Small intestine (tissue), 7 donors: ENCODE data around the gene ZNF695. TPM values are rescaled to one million over a fixed set of nuclear protein-coding genes. Genes with fewer than 3 reads are reported as not detected.

Experiments
- DNase-seq, 2 donors: peaks; one replicate each; pipeline versions ENCODE4 v3.0.0 to v3.0.0-alpha.2; 2013
- FAIRE-seq: peaks from 2 replicates; lab custom pipeline; 2012; peaks lifted over from hg19 to GRCh38; lab: Jason Lieb, UNC
- H3K27ac ChIP-seq, 3 donors: one replicate each; pipeline ENCODE4 v1.5.1; 2013; ENCODE audit warnings: low read length in 2 of 3, mild to moderate bottlenecking in 2 of 3, control low read depth in 1 of 3, inconsistent platforms in 1 of 3, low read depth in 1 of 3, moderate library complexity in 1 of 3
- H3K27me3 ChIP-seq, 3 donors: one replicate each; pipeline ENCODE4 v1.6.1; 2013; ENCODE audit warnings: low read length in 3 of 3, inconsistent platforms in 1 of 3; ENCODE audit not compliant: control insufficient read depth in 3 of 3, insufficient read depth in 3 of 3
- H3K36me3 ChIP-seq, 3 donors: one replicate each; pipeline ENCODE4 v1.6.1; 2013; ENCODE audit warnings: low read length in 3 of 3, inconsistent platforms in 1 of 3, low read depth in 1 of 3, mild to moderate bottlenecking in 1 of 3, moderate library complexity in 1 of 3; ENCODE audit not compliant: control insufficient read depth in 3 of 3, insufficient read depth in 2 of 3
- H3K4me1 ChIP-seq, 3 donors: one replicate each; pipeline ENCODE4 v1.6.1; 2013; ENCODE audit warnings: low read length in 2 of 3, inconsistent platforms in 1 of 3, low read depth in 1 of 3, mild to moderate bottlenecking in 1 of 3, moderate library complexity in 1 of 3; ENCODE audit not compliant: control insufficient read depth in 3 of 3, insufficient read depth in 2 of 3
- H3K4me3 ChIP-seq, 3 donors: one replicate each; pipeline ENCODE4 v1.5.1; 2013; ENCODE audit warnings: low read length in 3 of 3, control low read depth in 1 of 3, inconsistent platforms in 1 of 3, low read depth in 1 of 3, mild to moderate bottlenecking in 1 of 3, moderate library complexity in 1 of 3
- H3K9me3 ChIP-seq, 2 donors: one replicate each; pipeline ENCODE4 v1.6.1; 2013; ENCODE audit warnings: low read depth in 1 of 2, low read length in 1 of 2; ENCODE audit not compliant: control insufficient read depth in 2 of 2, insufficient read depth in 1 of 2
- WGBS, 3 donors: extraction: QIAGEN DNeasy Blood & Tissue Kit; methylation state at CpG; one replicate each; pipeline ENCODE4 v1.1.7; 2013; 5-methylcytosine and 5-hydroxymethylcytosine counted together
- polyA plus RNA-seq, 4 donors: library from polyadenylated mRNA; stranded (reverse) in 3 of 4; unstranded in 1 of 4; fragments of 200-250 nt in 3 of 4; fragments of 120-200 nt in 1 of 4; gene quantifications; one replicate each; pipeline versions ENCODE4 v1.2.1 to v1.2.3, GENCODE V29; 2013
- donor health status: healthy with polysubstance abuse.
- donor health status: control.
- donor health status: control.
- donor health status: Bipolar disorder and iron deficiency.
- donor health status: healthy.

Gene ZNF695
- polyA plus RNA-seq, 4 donors, result 1.1 to 2.2 (median 1.3) TPM; not detected in 1

GRCh38 chr1:246949956-246950355 lies 57.9 kb downstream of the ZNF695 start:
- Histone ChIP-seq H3K4me3 (no peak overlapping the region), H3K9me3 (no peaks in the 10 kb centered on the region), H3K36me3 (no peaks in the 10 kb centered on the region), H3K27me3 (no peaks in the 10 kb centered on the region), H3K4me1 (no peaks in the 10 kb centered on the region), H3K27ac (no peak overlapping the region)
- WGBS, 3 donors, result 88 to 92% (median 92%) methylated on average over 3 of the region's 3 CpGs
- no peak for DNase-seq
- FAIRE-seq, result no peak

- no peaks in the 10 kb centered on the region for H3K27me3 ChIP-seq
- WGBS, 3 donors, result 88 to 91% (median 90%) methylated on average over 7 of the region's 7 CpGs
- no peak overlapping the region for H3K4me3 ChIP-seq
- no peak for DNase-seq
- no peak overlapping the region for H3K27ac ChIP-seq
- no peaks in the 10 kb centered on the region for H3K4me1 ChIP-seq
- no peak for FAIRE-seq
- H3K36me3 ChIP-seq, result no peaks in the 10 kb centered on the region
- no peaks in the 10 kb centered on the region for H3K9me3 ChIP-seq
Measured at GRCh38 chr1:246947255-246947654, 60.6 kb downstream of the ZNF695 start.

- no peaks in the 10 kb centered on the region for H3K4me1 ChIP-seq
- no peaks in the 10 kb centered on the region for H3K36me3 ChIP-seq
- FAIRE-seq (no peak), DNase-seq (no peak)
- H3K27me3 ChIP-seq, result no peaks in the 10 kb centered on the region
- WGBS, 3 donors, result 86 to 93% (median 86%) methylated on average over 6 of the region's 6 CpGs
- no peak overlapping the region for H3K27ac ChIP-seq
- H3K4me3 ChIP-seq, result no peak overlapping the region
- no peaks in the 10 kb centered on the region for H3K9me3 ChIP-seq
Measured at GRCh38 chr1:246946366-246946765, 61.5 kb downstream of the ZNF695 start.

Other genes starting within 250 kb of the ZNF695 start
- 10 to 100 TPM in 1 of 4 donors, 1 to 10 TPM in 3; 6.2 to 20.0 (median 8.5) TPM for gene AHCTF1, start 76.1 kb downstream of the ZNF695 start, polyA plus RNA-seq
- gene ZNF670, start 70.8 kb upstream of the ZNF695 start, polyA plus RNA-seq, result 1 to 10 TPM in 3 of 4 donors, under 1 TPM in 1; 0.81 to 2.8 (median 2.3) TPM
- 1 to 10 TPM; 3.6 to 6.8 (median 5.2) TPM for gene ZNF669, start 96.3 kb upstream of the ZNF695 start, polyA plus RNA-seq
- 10 to 100 TPM in 1 of 4 donors, 1 to 10 TPM in 3; 3.2 to 13.6 (median 4.6) TPM for gene ZNF124, start 164.0 kb upstream of the ZNF695 start, polyA plus RNA-seq
- not detected for gene VN1R5, start 248.0 kb upstream of the ZNF695 start, polyA plus RNA-seq